Panc1 (cell line): ENCODE measurements around the gene MTMR12. TPM values are rescaled to one million over a fixed set of nuclear protein-coding genes. Genes with fewer than 3 reads are reported as not detected.
A peak's percentile ranks its signal among the peaks of the same experiment; 100 is the strongest.
"Not testable (repeated sequence)": the region's sequence is repeated elsewhere in the genome, so short reads cannot be mapped to it uniquely, and the experiment has no call there.

Experiments
- ATAC-seq: fragments of 200-7000 bp; cut with Tn5 transposase; 2 replicates; pipeline ENCODE4 v1.9.1; 2020; ENCODE audit warnings: mild to moderate bottlenecking, moderate library complexity
- BruUV-seq: library from RNA; stranded (reverse); fragments of 400-500 nt; replicated peaks from 2 replicates; lab custom pipeline; 2021; lab: Mats Ljungman, UMichigan
- CTCF ChIA-PET: fragments of 300-600 bp; sonication (Branson Sonifier 250); formaldehyde crosslinking; loops from one replicate; lab custom pipeline; 2022; ENCODE audit warnings: antibody characterized with exemption; lab: Charles Lee
- POLR2A ChIA-PET: fragments of 300-600 bp; sonication (Branson Sonifier 250); formaldehyde crosslinking; loops from one replicate; lab custom pipeline; 2022; ENCODE audit warnings: antibody characterized with exemption; lab: Charles Lee
- DNase-seq: peaks from one replicate; pipeline ENCODE4 v3.0.0-alpha.2; 2010; ENCODE audit warnings: low read depth, low spot score
- H3K27ac ChIP-seq: 2 replicates; pipeline ENCODE4 v1.5.1; 2011; ENCODE audit warnings: mild to moderate bottlenecking, low read length, inconsistent platforms
- H3K27me3 ChIP-seq: fragments of 200-500 bp; sonication (Bioruptor generic); 2 replicates; pipeline ENCODE4 v1.6.0; 2014; ENCODE audit warnings: low read length, inconsistent platforms; ENCODE audit not compliant: control insufficient read depth, insufficient read depth
- H3K36me3 ChIP-seq: fragments of 200-500 bp; sonication (Bioruptor generic); 2 replicates; pipeline ENCODE4 v1.5.1; 2014; ENCODE audit warnings: inconsistent platforms, mild to moderate bottlenecking, low read length, moderate library complexity; ENCODE audit not compliant: control insufficient read depth, insufficient read depth
- H3K4me1 ChIP-seq: 2 replicates; pipeline ENCODE4 v1.5.1; 2011; ENCODE audit warnings: inconsistent platforms, mild to moderate bottlenecking, low read length, moderate library complexity; ENCODE audit not compliant: control insufficient read depth, insufficient read depth
- H3K4me3 ChIP-seq, 2 experiments: 2 replicates each; pipeline ENCODE4 v1.5.1; 2011 to 2012; ENCODE audit warnings: low read depth in 2 of 2, low read length in 2 of 2, mild to moderate bottlenecking in 2 of 2, inconsistent platforms in 1 of 2, moderate library complexity in 1 of 2
- H3K9me3 ChIP-seq: fragments of 200-500 bp; sonication (Bioruptor generic); 2 replicates; pipeline ENCODE4 v1.5.1; 2014; ENCODE audit warnings: low read depth, mild to moderate bottlenecking, inconsistent platforms, low read length, moderate library complexity; ENCODE audit not compliant: control insufficient read depth, insufficient read depth
- POLR2AphosphoS5 ChIP-seq: IDR thresholded peaks from 2 replicates; pipeline ENCODE4 v1.6.1; 2012; ENCODE audit warnings: mild to moderate bottlenecking, low read depth, low read length, moderate library complexity
- REST ChIP-seq, 2 experiments: IDR thresholded peaks; 2 replicates each; pipeline ENCODE4 v1.6.1; 2011 to 2012; ENCODE audit warnings: low read depth in 2 of 2, control low read depth in 1 of 2, low read length in 1 of 2, mild to moderate bottlenecking in 1 of 2, moderate library complexity in 1 of 2; ENCODE audit not compliant: insufficient read depth in 1 of 2
- SIN3A ChIP-seq: IDR thresholded peaks from 2 replicates; pipeline ENCODE4 v1.6.1; 2012; ENCODE audit warnings: low read depth, mild to moderate bottlenecking, low read length, moderate library complexity, borderline replicate concordance; ENCODE audit not compliant: insufficient read depth
- TCF7L2 ChIP-seq: IDR thresholded peaks from 2 replicates; pipeline ENCODE4 v1.6.1; 2011; ENCODE audit warnings: mild to moderate bottlenecking, low read depth, low read length, inconsistent platforms
- in situ Hi-C: cut with HindIII; loops from 2 replicates; pipeline ENCODE4 v1.10.0; 2016; ENCODE audit warnings: low sequenced_read_pairs, low pct_unique_long_range_greater_than_20kb
- intact Hi-C: fragments of 100-400 bp; cut with micrococcal nuclease; formaldehyde crosslinking; loops from one replicate; pipeline ENCODE4 v1.10.0; 2022; ENCODE audit not compliant: unreplicated experiment
- total RNA-seq: library from RNA; stranded (reverse); gene quantifications from one replicate; pipeline ENCODE4 v1.2.1, GENCODE V29; 2021; ENCODE audit not compliant: unreplicated experiment
- TF ChIP-seq, protein P1 (sequence below): fragments of 450-650 bp; IDR thresholded peaks from 2 replicates; pipeline ENCODE4 v1.5.1; 2017; ENCODE audit warnings: mild to moderate bottlenecking

Gene MTMR12
- total RNA-seq, 1 experiment from 2014 or later, result 42.4 TPM

- in situ Hi-C loops, result no loop called here
- CTCF ChIA-PET, result no interaction called here
- Histone ChIP-seq H3K27ac (no peak overlapping the region), H3K36me3 (no peaks in the 10 kb centered on the region), H3K9me3 (no peaks in the 10 kb centered on the region), H3K4me1 (no peaks in the 10 kb centered on the region), H3K4me3 (no peak overlapping the region), H3K27me3 (no peaks in the 10 kb centered on the region)
- peak; percentile 44; the same call in 1 of the 2 replicates for ATAC-seq
- TF ChIP-seq POLR2AphosphoS5, result no peak
- no peak for TF ChIP-seq REST (IDR thresholded peaks at IDR 0.05; ENCODE audit: insufficient read depth in 1 of 2, low read depth in 2 of 2, low read length in 1 of 2)
- TF ChIP-seq, protein P1, sequence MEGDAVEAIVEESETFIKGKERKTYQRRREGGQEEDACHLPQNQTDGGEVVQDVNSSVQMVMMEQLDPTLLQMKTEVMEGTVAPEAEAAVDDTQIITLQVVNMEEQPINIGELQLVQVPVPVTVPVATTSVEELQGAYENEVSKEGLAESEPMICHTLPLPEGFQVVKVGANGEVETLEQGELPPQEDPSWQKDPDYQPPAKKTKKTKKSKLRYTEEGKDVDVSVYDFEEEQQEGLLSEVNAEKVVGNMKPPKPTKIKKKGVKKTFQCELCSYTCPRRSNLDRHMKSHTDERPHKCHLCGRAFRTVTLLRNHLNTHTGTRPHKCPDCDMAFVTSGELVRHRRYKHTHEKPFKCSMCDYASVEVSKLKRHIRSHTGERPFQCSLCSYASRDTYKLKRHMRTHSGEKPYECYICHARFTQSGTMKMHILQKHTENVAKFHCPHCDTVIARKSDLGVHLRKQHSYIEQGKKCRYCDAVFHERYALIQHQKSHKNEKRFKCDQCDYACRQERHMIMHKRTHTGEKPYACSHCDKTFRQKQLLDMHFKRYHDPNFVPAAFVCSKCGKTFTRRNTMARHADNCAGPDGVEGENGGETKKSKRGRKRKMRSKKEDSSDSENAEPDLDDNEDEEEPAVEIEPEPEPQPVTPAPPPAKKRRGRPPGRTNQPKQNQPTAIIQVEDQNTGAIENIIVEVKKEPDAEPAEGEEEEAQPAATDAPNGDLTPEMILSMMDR, result no peak
- DNase-seq, result no peak
- intact Hi-C loops, result no loop called here
- POLR2A ChIA-PET, result no interaction called here
- no TSS peak for BruUV-seq
Observed at GRCh38 chr5:32217886-32218396, 94.8 kb downstream of the MTMR12 start.

- H3K4me3 ChIP-seq, H3K4me1 ChIP-seq, H3K9me3 ChIP-seq, CTCF ChIA-PET, H3K36me3 ChIP-seq, H3K27me3 ChIP-seq, BruUV-seq, intact Hi-C loops, POLR2A ChIA-PET, DNase-seq, H3K27ac ChIP-seq, in situ Hi-C loops, ATAC-seq: not testable (repeated sequence)
Observed at GRCh38 chr5:32214344-32214743, 98.4 kb downstream of the MTMR12 start.

DNA sequence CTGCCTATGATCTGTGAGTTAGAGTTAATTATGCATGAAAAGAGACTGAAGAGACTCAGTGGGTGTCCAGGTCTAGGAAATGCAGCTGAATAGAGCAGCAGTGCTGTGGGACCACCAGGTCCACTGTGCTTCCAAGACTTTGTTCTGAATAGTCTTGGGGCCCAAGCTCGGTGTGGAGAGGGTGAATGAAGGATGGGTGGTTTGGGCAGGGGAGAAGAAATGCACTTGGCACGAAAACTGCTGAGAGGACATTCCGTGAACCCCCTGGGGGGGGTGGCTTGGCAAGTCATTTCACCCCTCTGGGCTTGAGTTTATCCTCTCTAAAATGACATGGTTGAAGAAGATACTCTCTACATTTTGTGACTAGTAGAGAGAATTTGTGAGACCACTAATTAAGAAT is 102.6 kb downstream of the MTMR12 start:
- BruUV-seq, result no TSS peak
- no peaks in the 10 kb centered on the region for H3K9me3 ChIP-seq
- intact Hi-C loops, result no loop called here
- ATAC-seq (no peak), DNase-seq (no peak)
- no peaks in the 10 kb centered on the region for H3K36me3 ChIP-seq
- in situ Hi-C loops, result no loop called here
- POLR2A ChIA-PET, result interaction anchor here (0.7 kb wide), 2 partner anchors 20 to 49 kb away, joined by 4 to 6 read pairs; no protein-coding TSS in a partner anchor
- H3K27ac ChIP-seq, result no peak overlapping the region
- CTCF ChIA-PET, result no interaction called here
- H3K4me3 ChIP-seq, result no peak overlapping the region
- no peaks in the 10 kb centered on the region for H3K27me3 ChIP-seq
- TF ChIP-seq TCF7L2 (no peak), SIN3A (no peak), REST (IDR thresholded peaks at IDR 0.05; ENCODE audit: insufficient read depth in 1 of 2, low read depth in 2 of 2, low read length in 1 of 2) (no peak), POLR2AphosphoS5 (no peak)
- TF ChIP-seq, protein P1, result no peak
- no peaks in the 10 kb centered on the region for H3K4me1 ChIP-seq

- H3K27ac ChIP-seq, H3K9me3 ChIP-seq, H3K4me1 ChIP-seq, in situ Hi-C loops, intact Hi-C loops, DNase-seq, H3K27me3 ChIP-seq, CTCF ChIA-PET, H3K4me3 ChIP-seq, BruUV-seq, ATAC-seq, H3K36me3 ChIP-seq, POLR2A ChIA-PET: not testable (repeated sequence)
Observed at GRCh38 chr5:32208837-32209236, 103.9 kb downstream of the MTMR12 start.
